GM06990 (cell line): ENCODE results near the gene SPIRE1.
A peak's percentile ranks its signal among the peaks of the same experiment; 100 is the strongest.

Source experiments
- DNase-seq: peaks from one replicate; pipeline ENCODE4 v3.0.0-alpha.2; 2011; ENCODE audit not compliant: insufficient read length; ENCODE audit errors: extremely low read depth
- H3K27me3 ChIP-seq: replicated peaks from 2 replicates; pipeline ENCODE4 v1.6.0; 2011; ENCODE audit warnings: low read length; ENCODE audit not compliant: control insufficient read depth, insufficient read depth
- H3K36me3 ChIP-seq: 2 replicates; pipeline ENCODE4 v1.5.1; 2011; ENCODE audit warnings: low read length; ENCODE audit not compliant: control insufficient read depth, insufficient read depth
- H3K4me3 ChIP-seq: replicated peaks from 2 replicates; pipeline ENCODE4 v1.5.1; 2011; ENCODE audit warnings: low read depth, mild to moderate bottlenecking, control low read depth, low read length
- TF ChIP-seq, protein P1 (sequence below): IDR thresholded peaks from 2 replicates; pipeline ENCODE4 v1.5.1; 2011; ENCODE audit warnings: low read length, control low read depth, mild to moderate bottlenecking, inconsistent platforms; ENCODE audit not compliant: insufficient read depth, poor library complexity, severe bottlenecking

Gene SPIRE1

DNA sequence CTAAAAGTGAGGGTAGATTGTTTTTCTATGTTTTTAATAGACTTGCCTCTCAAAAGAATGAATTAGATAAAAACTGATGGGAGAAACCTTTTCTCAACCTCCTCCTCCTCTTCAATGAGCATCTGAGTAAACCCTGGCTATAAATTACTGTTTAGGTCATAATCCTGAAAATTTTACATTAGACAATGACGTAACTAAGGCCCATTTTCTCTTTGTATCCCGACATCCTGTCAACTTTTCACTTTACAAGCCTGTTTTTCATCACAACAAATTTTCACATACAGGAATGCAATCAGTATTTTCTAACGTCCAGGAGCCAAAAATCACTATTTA is 1.3 kb downstream of the SPIRE1 start:
- TF ChIP-seq, protein P1, sequence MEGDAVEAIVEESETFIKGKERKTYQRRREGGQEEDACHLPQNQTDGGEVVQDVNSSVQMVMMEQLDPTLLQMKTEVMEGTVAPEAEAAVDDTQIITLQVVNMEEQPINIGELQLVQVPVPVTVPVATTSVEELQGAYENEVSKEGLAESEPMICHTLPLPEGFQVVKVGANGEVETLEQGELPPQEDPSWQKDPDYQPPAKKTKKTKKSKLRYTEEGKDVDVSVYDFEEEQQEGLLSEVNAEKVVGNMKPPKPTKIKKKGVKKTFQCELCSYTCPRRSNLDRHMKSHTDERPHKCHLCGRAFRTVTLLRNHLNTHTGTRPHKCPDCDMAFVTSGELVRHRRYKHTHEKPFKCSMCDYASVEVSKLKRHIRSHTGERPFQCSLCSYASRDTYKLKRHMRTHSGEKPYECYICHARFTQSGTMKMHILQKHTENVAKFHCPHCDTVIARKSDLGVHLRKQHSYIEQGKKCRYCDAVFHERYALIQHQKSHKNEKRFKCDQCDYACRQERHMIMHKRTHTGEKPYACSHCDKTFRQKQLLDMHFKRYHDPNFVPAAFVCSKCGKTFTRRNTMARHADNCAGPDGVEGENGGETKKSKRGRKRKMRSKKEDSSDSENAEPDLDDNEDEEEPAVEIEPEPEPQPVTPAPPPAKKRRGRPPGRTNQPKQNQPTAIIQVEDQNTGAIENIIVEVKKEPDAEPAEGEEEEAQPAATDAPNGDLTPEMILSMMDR: no peak
- Histone ChIP-seq H3K4me3 (peak overlapping the region; percentile 73), H3K27me3 (no peaks in the 10 kb centered on the region), H3K36me3 (no peaks in the 10 kb centered on the region)
- no peak for DNase-seq

DNA sequence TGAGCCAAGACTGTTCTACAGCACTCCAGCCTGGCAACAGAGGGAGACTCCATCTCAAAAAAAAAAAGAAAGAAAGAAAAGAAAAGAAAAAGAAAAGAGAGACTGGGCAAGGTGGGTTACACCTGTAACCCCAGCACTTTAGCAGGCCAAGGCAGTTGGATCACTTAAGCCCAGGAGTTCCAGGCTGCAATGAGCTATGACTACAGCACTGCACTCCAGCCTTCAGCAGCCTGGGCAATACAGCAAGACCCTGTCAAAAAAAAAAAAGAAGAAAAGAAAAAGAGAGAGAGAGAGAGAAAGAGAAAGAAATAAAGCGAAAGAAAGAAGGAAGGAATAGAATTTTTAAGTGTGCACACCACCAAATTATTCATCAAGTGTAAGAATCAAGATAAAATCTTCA is 2.9 kb downstream of the SPIRE1 start:
- TF ChIP-seq, protein P1: no peak
- Histone ChIP-seq H3K36me3 (no peaks in the 10 kb centered on the region), H3K27me3 (no peaks in the 10 kb centered on the region), H3K4me3 (no peak overlapping the region)
- no peak for DNase-seq

DNA sequence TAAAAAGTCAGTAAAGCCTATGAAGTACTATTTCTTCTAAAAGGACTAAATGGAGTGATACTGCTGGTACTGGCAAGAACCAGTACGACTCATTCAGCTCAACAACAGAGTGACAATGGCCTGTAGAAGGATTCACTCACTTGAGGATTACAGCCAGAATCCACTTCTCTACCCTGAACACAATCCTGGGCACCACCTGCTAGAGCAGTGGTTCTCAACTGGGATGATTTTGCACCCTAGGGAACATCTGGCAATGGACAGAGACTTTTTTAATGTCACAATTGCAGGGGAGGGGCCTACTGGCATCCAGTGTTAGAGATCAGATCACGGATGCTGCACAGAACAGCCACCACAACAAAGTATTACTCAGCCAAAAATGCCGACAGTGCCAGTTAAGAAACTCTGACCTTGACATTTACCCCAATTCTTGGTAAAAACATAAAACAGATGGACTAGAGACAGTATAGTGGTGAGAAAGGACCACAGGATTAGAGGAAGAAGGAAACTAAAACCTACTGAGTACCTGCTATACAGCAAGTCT is 5.0 kb downstream of the SPIRE1 start:
- TF ChIP-seq, protein P1: no peak
- DNase-seq: no peak

DNA sequence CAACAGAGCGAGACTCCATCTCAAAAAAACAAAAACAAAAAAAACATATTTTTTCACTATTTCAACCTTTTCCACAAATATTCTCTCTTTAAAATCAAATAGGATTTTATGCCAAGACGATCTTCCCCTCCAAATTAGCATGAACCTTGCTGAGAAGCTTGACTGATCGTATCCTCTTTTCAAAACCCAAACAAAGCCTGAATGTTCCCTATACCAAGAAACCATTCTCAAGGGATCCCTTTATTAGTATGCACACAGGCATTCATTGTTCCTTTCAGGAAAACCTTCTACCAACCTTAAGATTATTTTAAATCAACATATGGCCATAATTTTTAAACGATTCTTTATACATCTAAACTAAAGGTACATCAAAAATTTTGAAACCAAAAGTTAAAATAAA is 6.3 kb downstream of the SPIRE1 start:
- H3K4me3 ChIP-seq: no peak overlapping the region

More for the DNA sequence above, 5.0 kb downstream of the SPIRE1 start:
- H3K27me3 ChIP-seq: no peaks in the 10 kb centered on the region
- H3K36me3 ChIP-seq: no peaks in the 10 kb centered on the region
- H3K4me3 ChIP-seq: no peak overlapping the region

DNA sequence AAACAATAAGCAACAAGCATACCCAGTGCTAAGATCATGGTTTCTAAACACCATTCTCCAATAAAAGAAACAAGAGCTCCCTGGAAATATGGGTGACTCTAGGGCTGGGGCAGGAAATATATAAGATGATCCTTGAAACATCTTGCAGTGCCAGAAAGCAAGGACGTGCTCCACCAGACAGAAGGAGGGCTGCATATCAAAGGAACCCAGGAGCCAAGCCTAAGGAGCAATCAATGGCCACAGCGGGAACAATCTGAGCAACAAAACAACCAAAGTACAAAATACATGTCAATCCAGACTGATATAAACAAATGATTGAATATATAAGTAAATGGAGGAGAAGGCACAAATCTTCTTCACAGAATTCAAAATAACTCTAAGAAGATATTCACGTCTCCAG is 10.1 kb downstream of the SPIRE1 start:
- DNase-seq: no peak
- TF ChIP-seq, protein P1: no peak
- Histone ChIP-seq H3K36me3 (no peaks in the 10 kb centered on the region), H3K27me3 (no peaks in the 10 kb centered on the region), H3K4me3 (no peak overlapping the region)

More for the DNA sequence above, 6.3 kb downstream of the SPIRE1 start:
- TF ChIP-seq, protein P1: no peak
- no peaks in the 10 kb centered on the region for H3K36me3 ChIP-seq
- no peaks in the 10 kb centered on the region for H3K27me3 ChIP-seq
- DNase-seq: no peak

DNA sequence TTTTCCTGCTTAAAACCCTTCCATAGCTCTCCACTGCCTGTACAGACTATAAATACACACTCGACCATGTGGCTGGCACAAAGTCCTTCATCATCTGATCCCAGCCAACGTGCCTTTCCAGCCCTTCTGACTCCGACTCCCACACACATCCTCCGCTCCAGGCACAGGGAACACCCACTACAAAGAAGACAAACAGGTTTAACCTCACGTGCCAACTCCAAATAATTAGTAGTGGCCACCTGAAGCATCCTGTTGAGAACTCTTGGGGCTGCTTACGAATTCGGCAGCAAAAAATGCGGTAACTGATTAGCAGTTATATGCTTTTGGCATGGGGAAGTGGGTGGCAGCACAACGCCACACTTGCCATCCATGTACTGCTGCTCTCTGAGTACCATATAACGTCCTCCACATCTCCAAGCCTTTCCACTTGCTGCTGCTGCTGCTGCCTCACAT is 12.1 kb downstream of the SPIRE1 start:
- TF ChIP-seq, protein P1: no peak
- H3K4me3 ChIP-seq: no peak overlapping the region
- H3K27me3 ChIP-seq: no peaks in the 10 kb centered on the region
- DNase-seq: no peak
- no peaks in the 10 kb centered on the region for H3K36me3 ChIP-seq
